Measurements from ENCODE around the gene IQCK.

The IQCK gene

DNA sequence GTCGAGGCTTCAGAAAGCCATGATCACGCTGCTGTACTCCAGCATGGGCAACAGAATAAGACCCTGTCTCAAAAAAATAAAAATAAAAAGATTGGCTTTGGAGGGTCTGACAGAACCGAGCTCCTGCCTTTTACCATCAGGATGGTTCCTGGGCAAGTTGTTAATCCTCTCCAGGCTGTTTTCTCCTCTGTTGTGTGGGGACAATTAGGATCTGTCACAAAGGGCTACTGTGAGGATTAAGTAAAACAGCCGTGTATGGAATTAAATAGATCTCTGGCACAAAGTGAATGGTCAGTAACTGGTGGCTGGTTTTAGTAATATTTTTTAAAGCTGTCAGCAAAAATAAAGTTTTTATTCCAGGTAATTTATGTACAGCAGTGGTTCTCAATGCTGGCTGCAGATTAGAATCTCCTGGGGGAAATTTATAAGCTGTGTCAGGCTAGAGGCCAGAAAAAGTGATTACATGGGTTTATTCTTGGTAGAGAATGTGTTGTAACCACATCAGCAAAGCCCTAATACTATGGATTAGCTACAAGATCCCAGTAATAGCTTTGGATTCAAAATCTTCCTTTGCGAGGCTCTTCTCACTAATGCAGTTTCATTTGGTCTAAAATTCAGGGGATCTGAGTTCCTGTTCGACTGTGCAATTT lies 119.4 kb downstream of the IQCK start:
- DNase-seq (ENCODE audit: low spot score) = no peak

DNA sequence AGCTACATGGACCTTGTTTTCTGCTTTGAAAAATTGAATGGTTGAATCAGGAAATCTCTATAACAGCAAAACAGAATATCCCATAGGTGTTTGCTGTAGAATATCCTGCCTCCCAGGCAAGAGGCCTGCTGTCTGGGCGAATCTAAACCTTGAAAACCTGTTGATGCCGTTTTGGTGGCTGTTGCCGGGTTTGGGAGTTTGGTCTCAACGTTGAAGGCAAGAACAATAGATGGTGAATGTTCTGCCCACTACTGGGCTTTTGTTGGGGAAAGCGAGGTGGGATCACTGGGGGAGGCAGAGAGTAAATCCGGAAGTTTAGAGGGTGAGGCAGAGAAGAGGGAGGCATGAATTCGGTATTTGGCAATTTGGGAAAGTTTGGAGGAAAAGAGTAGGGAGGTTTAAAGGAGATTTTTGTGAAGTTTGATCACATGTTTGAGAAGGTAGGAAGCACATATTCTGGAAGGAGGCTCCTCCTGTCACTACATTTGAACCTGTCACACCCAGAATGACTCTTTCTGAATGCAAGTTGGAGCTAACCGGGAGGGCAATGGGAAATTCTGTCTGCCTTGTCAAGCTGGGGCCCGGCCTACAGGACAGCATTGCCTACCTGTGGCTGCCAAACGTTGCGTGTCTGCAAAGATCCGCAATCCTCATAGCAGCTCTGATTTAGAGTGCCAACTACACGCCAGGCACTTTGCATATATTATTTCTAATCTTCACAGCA lies 120.1 kb downstream of the IQCK start:
- DNase-seq (ENCODE audit: low spot score) = no peak

DNA sequence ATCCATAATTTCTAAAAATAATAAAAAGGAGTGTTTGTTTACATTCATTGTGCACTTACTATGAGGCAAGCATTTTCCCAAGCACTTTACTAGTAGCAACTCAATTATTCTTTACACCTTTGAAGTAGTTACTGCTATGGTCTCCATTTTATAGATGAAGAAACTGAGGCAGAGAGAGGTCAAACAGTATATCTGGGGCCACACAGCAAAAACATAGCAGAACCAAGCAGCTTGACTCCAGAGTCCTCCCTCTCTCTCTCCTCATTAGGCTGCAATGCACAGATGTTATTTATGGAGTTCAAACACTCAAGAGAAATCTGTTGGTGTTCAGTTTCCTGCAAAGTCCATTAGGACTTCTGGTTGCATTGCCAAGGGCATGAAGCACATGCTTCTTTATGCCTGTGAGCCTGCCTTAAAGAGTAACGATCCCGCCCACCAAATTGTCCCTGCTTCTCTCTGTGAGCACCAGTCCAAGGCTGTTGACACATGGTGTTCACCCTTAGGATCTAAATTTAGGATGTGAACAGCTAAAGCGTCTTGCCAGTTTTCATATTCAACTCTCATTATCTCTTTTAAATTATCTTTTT lies 122.5 kb downstream of the IQCK start:
- DNase-seq (ENCODE audit: low spot score) = no peak

DNA sequence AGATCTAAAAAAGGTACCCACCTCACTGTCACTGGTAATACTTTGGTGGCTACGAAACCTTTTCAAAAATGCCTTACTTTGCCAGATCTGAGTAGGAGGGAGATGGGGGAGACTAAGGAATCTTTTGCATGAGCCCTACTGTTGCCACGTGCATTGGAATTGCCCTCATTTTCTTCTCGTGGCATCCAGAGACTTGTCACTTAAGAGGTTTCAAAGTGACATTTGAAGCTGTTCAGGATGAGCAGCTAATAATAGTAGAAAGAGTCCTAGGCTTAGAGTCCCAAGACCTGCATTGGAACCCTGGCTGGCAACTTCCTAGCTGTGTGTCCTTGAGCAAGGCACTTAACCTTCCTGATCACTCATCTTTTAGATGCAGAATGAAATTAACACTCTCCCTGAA lies 123.1 kb downstream of the IQCK start:
- no peak for DNase-seq (ENCODE audit: low spot score)

DNA sequence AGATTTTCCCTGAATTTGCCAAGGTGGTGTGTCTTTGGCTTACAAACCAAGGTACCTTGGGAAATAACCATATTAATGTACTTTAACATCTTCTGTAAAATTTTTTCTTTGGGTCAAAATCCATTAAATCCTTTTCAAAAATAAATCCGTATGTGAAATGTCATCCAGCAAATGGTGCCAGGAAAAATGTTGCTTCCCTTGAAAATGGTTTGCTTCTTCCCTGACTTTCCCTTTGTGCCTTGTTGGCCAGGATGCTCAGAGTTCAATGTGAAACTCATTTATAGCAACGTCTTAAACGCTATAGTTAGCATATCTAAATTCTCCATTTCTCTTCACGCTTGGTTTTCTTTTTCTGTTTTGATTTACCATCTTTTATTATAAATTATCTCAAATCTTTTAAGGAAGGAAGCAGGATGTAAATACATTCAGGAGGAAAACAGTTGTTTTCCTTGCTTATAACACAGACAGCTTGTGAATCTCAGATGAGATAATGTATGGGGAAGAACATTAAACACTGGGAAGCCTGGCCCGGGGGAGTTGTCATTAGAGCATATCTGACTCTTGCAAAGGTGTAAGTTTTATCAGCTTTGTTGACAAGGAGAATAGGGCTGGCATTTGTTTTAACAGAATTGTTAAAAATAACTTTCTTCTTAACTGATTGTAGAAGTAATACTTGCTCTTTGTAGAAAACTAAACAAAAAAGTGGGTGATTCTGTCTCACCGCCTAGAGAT lies 124.5 kb downstream of the IQCK start:
- no peak for DNase-seq (ENCODE audit: low spot score)

DNA sequence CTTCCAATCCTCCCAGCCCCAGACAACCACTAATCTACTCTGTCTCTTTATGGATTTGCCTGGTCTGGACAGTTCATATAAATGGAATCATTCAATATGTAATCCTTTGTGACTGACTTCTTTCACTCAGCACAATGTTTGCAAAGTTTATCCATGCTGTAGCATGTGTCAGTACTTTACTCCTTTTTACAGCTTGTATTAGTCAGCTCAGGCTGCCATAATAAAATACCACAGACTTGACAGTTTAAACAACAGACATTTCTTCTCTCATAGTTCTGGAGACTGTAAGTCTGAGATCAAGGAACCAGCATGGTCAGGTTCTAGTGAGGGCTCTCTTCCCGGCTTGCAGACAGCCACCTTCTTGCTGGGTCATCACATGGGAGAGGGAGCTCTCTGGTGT lies 125.3 kb downstream of the IQCK start:
- DNase-seq (ENCODE audit: low spot score) = no peak

DNA sequence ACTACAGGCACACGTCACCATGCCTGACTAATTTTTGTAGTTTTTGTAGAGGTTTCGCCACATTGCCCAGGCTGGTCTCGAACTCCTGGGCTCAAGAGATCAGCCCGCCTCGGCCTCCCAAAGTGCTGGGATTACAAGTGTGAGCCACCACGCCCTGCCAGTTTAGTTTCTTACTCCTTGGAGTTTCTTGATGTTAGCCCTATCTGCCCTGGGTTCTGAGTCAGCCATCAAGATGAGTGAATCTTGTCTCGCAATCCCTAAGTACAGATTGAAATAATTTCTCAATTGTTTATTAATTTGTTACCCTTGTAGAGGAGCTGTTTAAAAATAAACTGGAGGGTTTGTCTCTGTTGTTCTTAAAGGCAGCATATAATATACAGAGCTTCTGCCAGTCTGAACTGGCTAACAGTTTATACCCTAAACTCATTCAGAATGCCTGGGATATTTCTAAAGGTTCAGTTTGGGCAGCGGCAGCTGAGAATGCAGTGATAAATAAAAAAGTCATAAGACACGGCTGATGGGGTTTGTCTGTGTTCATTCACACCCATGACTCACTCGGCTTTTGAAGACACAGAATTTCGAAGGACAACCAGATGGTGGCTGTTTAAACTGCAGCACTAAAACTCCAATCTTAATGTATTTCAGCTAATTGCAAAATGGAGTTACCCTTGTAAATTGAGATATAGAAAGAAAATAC lies 127.0 kb downstream of the IQCK start:
- no peak for DNase-seq (ENCODE audit: low spot score)

GRCh38 chr16:19846436-19846835 lies 128.4 kb downstream of the IQCK start:
- no peak for DNase-seq (ENCODE audit: low spot score)

DNA sequence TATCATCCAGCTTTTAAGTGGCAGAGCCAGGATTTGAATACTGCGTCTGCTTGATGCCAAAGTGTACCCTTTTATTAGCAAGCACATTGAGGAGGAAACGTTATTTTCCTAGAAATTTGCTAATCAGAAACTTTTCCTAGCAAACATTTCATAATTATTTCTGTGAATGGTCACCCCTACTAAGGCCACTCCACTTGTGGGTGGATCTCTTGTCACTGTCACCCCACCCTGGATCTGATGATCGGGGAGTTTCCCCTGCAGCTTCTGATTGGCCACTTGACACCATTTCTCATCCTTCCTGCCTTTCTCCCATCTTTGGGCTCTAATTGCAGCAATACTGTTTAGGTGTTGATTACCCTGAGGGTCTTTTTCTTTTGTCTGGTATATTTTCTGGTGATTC lies 130.7 kb downstream of the IQCK start:
- DNase-seq (ENCODE audit: low spot score) = no peak

GRCh38 chr16:19850131-19850817 lies 132.2 kb downstream of the IQCK start:
- DNase-seq (ENCODE audit: low spot score) = no peak

DNA sequence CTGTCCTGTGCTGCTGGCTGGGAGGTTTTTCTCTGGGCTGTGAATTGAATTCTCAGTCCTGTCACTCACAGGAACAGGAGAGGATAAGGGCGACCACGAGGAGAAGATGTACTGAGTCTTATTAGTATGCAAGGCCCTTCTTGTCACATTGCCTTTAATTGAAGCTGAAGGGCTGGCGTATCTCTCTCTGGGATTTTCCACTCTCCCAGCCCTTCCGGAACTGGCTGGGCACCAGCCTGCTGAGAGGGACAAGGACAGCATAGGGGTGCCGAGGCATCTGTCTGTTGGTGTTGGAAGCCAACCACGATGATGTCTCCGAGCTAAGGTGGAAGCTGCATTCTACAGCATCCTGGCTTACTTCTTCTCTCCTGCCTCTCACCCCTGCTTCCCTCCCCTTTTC lies 133.4 kb downstream of the IQCK start:
- no peak for DNase-seq (ENCODE audit: low spot score)

DNA sequence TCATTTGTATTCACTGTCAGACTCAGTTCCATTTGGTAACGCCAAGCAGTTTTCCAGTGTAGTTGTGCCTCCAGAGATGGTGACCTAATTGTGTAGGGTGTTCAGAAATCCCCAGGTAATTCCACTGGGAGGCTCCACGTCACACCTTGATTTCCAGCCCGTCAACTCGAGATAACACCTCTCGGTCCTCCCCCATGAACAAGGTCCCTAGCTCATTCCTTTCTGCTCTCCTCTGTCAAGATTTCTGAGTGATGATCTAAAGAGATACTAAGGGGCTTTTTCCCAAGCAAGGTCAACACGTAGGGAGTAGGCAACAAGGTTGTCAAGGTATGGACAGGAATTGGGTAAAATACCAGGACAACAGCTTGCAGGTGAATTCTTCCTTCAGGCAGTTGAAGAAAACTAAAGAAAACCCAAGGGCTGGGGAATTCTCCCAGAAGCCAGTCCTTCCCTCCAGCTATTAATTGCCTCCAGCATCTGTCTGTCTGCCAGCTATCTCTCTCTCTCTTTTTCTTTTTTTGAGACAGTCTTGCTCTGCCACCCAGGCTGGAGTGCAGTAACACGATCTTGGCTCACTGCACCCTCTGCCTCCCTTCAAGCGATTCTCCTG lies 135.2 kb downstream of the IQCK start:
- no peak for DNase-seq (ENCODE audit: low spot score)

DNA sequence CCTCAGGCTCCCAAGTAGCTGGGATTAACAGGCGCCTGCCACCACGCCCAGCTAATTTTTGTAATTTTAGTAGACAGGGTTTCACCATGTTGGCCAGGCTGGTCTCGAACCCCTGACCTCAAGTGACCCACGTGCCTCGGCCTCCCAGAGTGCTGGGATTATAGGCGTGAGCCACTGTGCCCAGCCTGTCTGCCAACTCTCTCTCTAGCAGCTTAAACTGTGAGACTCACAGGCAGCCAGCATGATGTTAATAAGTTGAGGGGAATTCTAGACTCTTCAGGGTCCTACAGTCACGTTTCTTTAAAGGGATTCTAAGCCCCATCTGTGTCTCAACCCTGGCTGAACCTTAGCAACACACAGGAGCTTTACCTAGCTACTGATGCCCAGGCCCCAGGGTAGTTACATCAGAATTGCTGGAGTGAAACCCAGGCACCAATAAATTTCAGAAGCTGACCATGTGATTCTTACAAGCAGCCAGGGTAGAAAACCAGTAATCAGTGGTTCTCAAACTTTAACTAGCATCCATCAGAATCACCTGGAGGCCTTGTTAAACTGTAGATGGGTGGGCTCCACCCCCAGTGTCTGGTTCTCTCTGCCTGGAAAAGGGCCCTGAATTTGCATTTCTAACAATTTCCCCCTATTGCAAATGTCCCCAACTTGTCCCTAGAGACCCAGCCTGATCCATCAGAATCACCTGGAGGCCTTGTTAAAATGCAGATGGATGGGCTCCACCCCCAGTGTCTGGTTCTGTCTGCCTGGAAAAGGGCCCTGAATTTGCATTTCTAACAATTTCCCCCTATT lies 135.9 kb downstream of the IQCK start:
- no peak for DNase-seq (ENCODE audit: low spot score)

DNA sequence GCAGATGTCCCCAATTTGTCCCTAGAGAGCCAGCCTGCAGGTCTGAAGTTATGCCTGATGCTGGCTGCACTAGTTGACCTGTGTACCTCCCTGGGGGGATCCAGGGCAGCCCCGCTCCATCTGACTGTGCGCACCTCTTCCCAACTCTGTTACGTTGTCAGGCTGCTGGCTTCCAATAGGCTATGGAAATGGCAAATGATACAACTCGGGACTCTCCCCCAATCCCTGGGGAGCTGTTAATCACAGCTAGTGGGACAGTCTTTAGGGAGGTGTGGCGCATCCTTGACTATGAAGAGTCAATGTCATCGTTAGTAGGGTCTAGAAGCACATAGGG lies 136.4 kb downstream of the IQCK start:
- DNase-seq (ENCODE audit: low spot score) = no peak

DNA sequence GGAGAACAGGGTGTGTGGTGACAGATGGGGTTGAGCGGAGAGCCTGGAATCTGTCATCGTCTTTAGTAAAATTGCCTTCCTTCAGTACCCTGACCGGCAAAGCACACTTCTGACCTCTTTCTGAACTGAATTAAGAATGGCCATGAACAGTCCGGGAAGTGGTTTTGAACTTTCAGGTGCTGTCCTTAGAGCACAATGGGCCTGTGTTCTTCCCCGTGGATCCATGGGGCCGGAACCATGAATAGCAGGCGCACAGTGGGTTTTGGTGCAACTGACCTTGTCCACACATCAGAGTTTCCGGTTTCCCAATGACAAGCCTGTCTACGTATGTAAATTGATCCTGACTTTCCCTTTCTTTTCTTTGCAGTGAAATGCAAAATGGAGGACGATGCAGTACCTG lies 138.0 kb downstream of the IQCK start:
- DNase-seq (ENCODE audit: low spot score) = no peak

GRCh38 chr16:19857593-19858339 lies 139.7 kb downstream of the IQCK start:
- no peak for DNase-seq (ENCODE audit: low spot score)

DNA sequence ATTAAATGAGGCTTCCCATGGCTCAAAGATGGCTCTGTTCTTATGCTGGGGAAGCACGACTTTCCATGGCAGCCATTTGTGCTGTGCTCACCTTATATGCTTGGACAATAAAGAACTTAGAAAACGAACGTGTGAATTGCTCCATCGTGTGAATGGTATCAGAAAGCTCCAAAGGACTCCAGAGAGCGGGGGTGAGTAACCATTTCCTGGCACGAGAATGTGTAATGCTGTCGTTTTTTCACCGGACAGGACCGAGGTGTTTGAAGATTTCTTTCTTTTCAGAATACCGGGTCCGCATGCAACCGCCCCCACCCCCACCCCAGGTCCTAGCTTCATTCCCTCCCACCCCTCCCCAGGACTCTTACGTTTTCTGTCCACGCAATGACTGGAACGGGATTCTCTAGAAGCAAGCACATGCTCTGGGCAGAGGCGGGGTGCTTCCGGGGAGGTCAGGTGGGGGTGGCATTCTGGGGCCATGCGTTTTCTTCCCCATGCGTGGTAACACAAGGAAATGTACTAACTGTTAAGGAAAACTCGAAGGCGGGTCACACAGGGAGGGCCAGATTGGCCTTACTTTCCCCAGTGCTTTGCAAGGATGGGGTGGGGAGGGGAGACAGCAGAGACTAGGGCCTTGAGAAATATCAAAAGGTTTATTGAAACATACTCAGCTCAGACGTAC lies 140.4 kb downstream of the IQCK start:
- DNase-seq (ENCODE audit: low spot score) = no peak

- DNase-seq (ENCODE audit: low spot score) = no peak
Measured at GRCh38 chr16:19859166-19859565, 141.1 kb downstream of the IQCK start.

- DNase-seq (ENCODE audit: low spot score) = no peak
Measured at GRCh38 chr16:19859603-19860002, 141.5 kb downstream of the IQCK start.
